Stimulated activated CD8-positive, alpha-beta memory T cell treated with anti-CD3 and anti-CD28 coated beads, Interleukin-15, amount 100 ng/mL, for 24 hours (primary cell): ENCODE results near the gene LMAN1L.

Experiments
- DNase-seq: peaks from one replicate; pipeline ENCODE4 v3.0.0-alpha.2; 2020; ENCODE audit warnings: low read depth

LMAN1L gene

GRCh38 chr15:74812533-74812932 lies at the start of gene LMAN1L:
TSS of gene LMAN1L (plus strand) at chr15:74812835. CDS start at chr15:74812855, 20 bp downstream.
- DNase-seq = no peak

DNA sequence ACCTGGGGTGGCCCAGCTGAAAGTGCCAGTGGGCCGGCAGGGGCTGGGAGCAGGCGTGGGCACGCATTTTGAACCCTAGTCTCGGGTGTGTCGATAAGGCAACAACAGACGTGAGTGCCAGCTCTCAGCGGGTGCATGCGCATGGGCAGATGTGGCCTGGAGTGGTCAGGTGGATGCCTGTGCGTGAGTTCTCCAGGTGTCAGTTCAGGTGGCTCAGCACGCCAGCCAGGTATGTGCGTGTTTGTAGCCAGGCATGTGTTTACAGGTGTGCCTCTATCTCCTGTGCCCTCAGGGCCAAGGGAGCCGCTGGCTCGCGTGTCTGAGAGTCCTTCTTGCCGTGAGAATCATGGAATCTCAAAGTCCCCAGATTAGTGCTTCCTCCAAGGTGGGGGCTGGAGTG lies 49.2 kb upstream of the LMAN1L start:
- DNase-seq = no peak

GRCh38 chr15:74767167-74768098 lies 45.2 kb upstream of the LMAN1L start:
- DNase-seq = no peak

DNA sequence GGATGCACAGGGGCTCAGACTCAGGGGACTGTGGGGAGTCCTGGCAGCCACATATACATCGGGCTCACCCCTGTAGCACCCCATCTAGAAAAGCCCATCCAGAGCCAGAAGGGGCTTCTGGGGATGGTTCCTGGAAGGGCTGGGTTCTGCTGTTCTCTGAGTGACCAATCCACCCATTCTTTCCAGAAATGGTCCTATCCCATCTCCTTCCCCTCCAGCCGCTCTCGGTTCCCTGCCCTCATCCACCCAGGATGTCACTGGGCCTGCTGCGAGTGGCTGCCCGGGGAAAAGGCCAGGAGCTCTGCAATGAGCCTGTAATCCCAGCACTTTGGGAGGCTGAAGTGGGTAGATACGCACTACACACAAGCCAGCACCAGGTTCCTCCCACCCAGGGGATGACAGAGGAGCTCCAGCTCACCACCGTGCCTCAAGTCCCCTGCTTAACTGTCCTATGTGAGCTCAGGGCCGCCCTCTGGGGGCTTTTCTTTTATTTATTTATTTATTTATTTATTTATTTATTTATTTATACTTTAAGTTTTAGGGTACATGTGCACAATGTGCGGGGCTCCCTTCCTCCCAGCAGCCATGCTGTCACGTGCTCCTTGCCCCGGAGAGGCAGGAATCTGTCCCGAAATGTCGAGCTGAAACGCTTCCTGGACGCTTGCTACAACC lies 44.4 kb upstream of the LMAN1L start:
- no peak for DNase-seq

DNA sequence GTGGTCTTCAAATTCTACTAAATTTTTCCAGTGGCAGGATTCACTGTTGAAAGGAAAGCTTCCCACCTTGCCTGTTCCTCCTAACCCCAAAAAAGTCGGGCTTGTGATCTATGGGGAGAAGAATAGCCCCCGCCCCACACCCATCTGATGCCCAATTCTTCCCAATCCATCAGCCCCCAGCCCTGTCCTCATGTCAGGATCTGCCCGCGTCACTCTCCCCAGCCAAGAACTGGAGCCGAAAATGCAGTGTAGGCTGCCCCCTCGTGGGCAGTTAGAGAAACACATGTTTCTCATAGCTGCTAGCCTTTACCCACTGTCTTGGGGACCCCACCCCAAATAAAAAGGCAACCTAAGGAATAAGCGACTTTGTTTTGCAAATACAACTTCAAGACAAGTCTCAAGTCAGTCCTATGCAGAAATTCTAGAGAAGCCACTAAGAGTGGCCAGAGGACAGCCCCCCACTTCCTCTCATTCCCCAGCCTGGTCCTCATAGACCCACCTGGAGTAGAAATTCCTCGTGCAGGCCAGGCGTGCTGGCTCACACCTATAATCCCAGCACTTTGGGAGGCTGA lies 43.8 kb upstream of the LMAN1L start:
- DNase-seq = no peak

GRCh38 chr15:74769463-74770025 lies 43.1 kb upstream of the LMAN1L start:
- no peak for DNase-seq

DNA sequence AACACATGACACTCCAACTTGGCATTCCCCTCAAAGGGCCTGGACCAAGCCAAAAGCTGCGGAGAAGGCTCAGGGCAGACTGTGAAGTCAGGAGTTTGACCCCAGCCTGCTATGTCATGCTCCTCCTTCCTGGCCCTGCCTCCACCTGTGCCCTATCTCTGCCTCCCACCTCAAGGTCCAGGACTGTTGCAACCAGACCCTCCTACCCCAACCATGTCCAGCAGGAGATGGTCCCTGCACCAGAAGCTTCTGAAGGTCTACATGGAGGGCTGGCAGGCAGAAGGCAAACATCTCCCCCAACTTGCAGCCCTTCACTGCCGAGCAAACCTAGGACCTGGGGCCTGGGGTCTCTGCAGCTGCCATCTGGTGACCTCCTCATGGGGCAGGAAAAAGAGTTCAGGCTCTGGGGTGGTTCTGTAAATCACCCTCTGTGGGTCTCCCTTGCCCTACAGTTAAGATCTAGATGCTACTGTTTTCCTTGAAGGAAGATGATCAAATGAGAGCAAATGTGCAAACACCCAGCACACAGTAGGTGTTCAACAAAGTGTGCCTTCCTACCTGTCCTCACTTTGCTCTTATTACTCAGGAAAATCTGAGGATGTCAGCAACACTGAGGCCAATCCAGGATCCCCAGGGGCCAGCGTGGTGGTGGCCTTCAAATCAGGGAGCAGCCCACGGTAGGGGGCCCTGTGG lies 42.3 kb upstream of the LMAN1L start:
- no peak for DNase-seq

DNA sequence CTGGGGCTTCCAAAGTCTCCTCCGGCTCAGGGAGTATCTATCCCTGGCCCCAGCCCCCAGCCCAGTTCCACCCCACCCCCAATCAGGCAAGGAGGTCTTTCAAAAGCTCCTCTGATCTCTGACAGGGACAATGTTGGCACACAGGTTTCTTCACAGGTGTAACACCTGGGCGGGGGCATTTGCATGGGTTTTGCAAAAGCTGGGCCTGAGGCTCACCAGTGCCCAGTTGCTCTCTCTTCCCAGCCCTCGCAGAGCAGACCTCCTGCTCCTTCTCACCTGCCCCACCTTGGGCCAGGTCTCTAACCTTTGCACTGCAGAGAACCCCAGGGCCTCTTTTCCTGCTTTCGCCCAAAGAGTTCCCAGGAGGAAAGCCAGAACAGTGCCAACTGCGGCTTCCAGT lies 39.3 kb upstream of the LMAN1L start:
- DNase-seq = no peak

GRCh38 chr15:74773731-74774252 lies 38.8 kb upstream of the LMAN1L start:
- DNase-seq = no peak

- no peak for DNase-seq
Observed at GRCh38 chr15:74775132-74775562, 37.5 kb upstream of the LMAN1L start.

- DNase-seq = no peak
Observed at GRCh38 chr15:74775894-74776293, 36.7 kb upstream of the LMAN1L start.

- no peak for DNase-seq
Observed at GRCh38 chr15:74776821-74777768, 35.5 kb upstream of the LMAN1L start.

DNA sequence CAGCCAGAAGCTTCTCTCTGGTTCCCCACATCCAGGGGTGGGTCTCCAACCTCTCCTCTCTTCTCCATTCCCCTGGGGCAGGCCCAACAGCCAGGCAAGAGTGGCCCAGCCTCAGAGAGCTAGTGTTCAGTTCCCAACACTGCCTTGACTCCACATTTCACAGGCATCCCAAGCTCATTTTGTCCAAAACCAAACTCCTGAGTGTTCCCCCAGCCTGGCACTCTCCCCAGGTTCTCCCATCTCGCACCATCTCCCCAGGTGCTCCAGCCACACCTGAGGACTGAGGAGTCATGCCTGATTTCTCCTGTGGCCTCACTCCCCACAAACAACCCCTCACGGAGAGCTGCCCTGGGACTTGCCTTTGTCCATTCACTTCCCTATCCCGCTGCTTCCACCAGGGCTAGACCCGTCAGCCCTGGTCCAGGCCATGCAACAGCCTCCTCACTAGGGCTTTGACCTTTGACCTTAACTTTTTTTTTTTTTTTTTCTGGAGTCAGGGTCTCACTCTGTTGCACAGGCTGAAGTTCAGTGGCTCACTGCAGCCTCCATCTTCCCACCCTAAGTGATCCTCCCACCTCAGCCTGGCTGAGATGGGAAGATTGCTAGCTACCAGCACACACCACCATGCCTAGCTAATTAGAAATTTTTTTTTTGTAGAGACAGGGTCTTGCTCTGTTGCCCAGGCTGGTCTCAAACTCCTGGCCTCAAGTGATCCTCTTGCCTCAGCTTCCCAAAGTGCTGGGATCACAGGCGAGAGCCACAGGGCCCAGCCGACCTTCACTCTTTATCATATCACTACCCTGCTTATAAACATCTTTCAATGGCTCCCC lies 34.7 kb upstream of the LMAN1L start:
- no peak for DNase-seq

DNA sequence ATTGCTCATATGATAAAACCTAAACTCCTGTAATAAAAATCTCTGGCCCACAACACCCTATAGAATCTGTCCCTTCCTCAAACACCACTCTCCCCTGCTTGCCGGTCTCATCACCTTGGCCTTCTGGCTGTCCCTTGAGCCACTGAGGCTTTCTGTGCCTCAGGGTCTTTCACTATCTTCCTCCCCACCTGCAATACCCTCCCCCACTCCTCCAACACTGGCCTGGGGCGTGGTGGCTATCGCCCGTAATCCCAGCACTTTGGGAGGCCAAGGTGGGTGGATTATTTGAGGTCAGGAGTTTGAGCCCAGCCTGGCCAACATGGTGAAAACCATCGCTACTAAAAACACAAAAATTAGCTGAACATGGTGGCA lies 34.0 kb upstream of the LMAN1L start:
- no peak for DNase-seq

DNA sequence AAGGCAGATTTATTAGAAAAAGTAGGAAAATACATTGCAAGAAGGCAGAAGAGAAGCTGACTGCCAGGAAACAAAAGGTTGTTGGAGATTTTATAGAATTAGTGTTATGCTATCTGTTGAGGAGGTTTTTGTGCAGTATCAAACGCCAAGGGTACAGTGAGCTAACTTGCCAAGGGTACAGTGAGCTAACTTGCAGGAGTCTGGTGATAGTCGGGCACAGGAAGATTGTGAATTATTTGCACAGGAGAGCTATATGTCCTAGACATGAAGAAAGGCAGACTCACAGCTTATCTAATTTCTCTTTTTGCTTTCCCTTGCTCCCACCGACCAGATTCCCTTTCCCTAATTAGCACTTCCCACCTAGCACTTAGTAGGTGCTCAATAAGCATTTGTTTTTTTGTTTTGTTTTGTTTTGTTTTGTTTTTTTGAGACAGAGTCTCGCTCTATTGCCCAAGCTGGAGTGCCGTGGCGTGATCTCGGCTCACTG lies 33.4 kb upstream of the LMAN1L start:
- DNase-seq = no peak

- no peak for DNase-seq
Observed at GRCh38 chr15:74780523-74781430, 31.9 kb upstream of the LMAN1L start.

GRCh38 chr15:74781431-74782258 lies 31.0 kb upstream of the LMAN1L start, which contains the start of gene CSK:
TSS of gene CSK (plus strand) at chr15:74782080. CDS start at chr15:74798298, 16,218 bp downstream.
- peak; percentile 68 for DNase-seq
